PC-9 (cell line): Measurements from ENCODE around the gene RAB30. TPM values are rescaled to one million over a fixed set of nuclear protein-coding genes. Genes with fewer than 3 reads are reported as not detected.
"Not testable (repeated sequence)": the region's sequence is repeated elsewhere in the genome, so short reads cannot be mapped to it uniquely, and the experiment has no call there.

Source experiments
- BruUV-seq: library from RNA; stranded (reverse); fragments of 400-500 nt; replicated peaks from 2 replicates; lab custom pipeline; 2021; lab: Mats Ljungman, UMichigan
- CTCF ChIA-PET: fragments of 300-600 bp; sonication (Branson Sonifier 250); formaldehyde crosslinking; loops from one replicate; lab custom pipeline; 2022; ENCODE audit warnings: antibody characterized with exemption; lab: Charles Lee
- POLR2A ChIA-PET: fragments of 300-600 bp; sonication (Branson Sonifier 250); formaldehyde crosslinking; loops from one replicate; lab custom pipeline; 2022; ENCODE audit warnings: antibody characterized with exemption; ENCODE audit not compliant: unreplicated experiment; lab: Charles Lee
- DNase-seq, 2 experiments: peaks; one replicate each; pipeline versions ENCODE4 v3.0.0 to v3.0.0-alpha.2; 2015 to 2022; ENCODE audit warnings: mixed read lengths in 1 of 2
- H2AFZ ChIP-seq: fragments of 200-600 bp; sonication (generic); 2 replicates; pipeline ENCODE4 v1.8.1; 2017; ENCODE audit warnings: antibody characterized with exemption
- H3F3A ChIP-seq: fragments of 200-600 bp; sonication (generic); 2 replicates; pipeline ENCODE4 v1.8.1; 2017; ENCODE audit warnings: antibody characterized with exemption, mild to moderate bottlenecking, low read depth; ENCODE audit not compliant: insufficient read depth
- H3K27ac ChIP-seq: fragments of 200-600 bp; sonication (generic); 2 replicates; pipeline ENCODE4 v1.6.1; 2016; ENCODE audit warnings: mixed run types
- H3K27me3 ChIP-seq: fragments of 200-600 bp; sonication (generic); 2 replicates; pipeline ENCODE4 v1.6.1; 2016; ENCODE audit warnings: low read depth, mixed run types; ENCODE audit not compliant: insufficient read depth
- H3K36me3 ChIP-seq: fragments of 200-600 bp; sonication (generic); 2 replicates; pipeline ENCODE4 v1.6.1; 2016; ENCODE audit warnings: low read depth, mixed run types
- H3K4me1 ChIP-seq: fragments of 200-600 bp; sonication (generic); replicated peaks from 2 replicates; pipeline ENCODE4 v1.6.1; 2016; ENCODE audit warnings: mixed run types; ENCODE audit not compliant: insufficient read depth
- H3K4me2 ChIP-seq: fragments of 200-600 bp; sonication (generic); 2 replicates; pipeline ENCODE4 v1.6.1; 2017; ENCODE audit warnings: mixed run types
- H3K4me3 ChIP-seq: fragments of 200-600 bp; sonication (generic); 2 replicates; pipeline ENCODE4 v1.6.1; 2016; ENCODE audit warnings: mixed run types
- H3K79me2 ChIP-seq: fragments of 200-600 bp; sonication (generic); 2 replicates; pipeline ENCODE4 v1.6.1; 2017; ENCODE audit warnings: low read depth, mixed run types
- H3K9me2 ChIP-seq: fragments of 200-600 bp; sonication (generic); 2 replicates; pipeline ENCODE4 v1.8.1; 2017; ENCODE audit warnings: mild to moderate bottlenecking; ENCODE audit not compliant: insufficient read depth
- H3K9me3 ChIP-seq: fragments of 200-600 bp; sonication (generic); 2 replicates; pipeline ENCODE4 v1.8.1; 2016; ENCODE audit warnings: low read depth; ENCODE audit not compliant: insufficient read depth
- H4K20me1 ChIP-seq: fragments of 200-600 bp; sonication (generic); 2 replicates; pipeline ENCODE4 v1.8.1; 2017; ENCODE audit not compliant: insufficient read depth
- CTCF ChIP-seq: fragments of 200-600 bp; sonication (generic); conservative IDR thresholded peaks from 2 replicates; pipeline ENCODE4 v1.6.1; 2017; ENCODE audit warnings: mixed run types, antibody characterized with exemption, mild to moderate bottlenecking, moderate library complexity
- EZH2 ChIP-seq: fragments of 200-600 bp; sonication (generic); IDR thresholded peaks from 2 replicates; pipeline ENCODE4 v1.8.0; 2017; ENCODE audit warnings: antibody characterized with exemption, low read depth
- intact Hi-C: fragments of 100-400 bp; cut with micrococcal nuclease; formaldehyde crosslinking; loops from one replicate; pipeline ENCODE4 v1.10.0; 2022; ENCODE audit not compliant: unreplicated experiment
- total RNA-seq: library from RNA; stranded (reverse); gene quantifications from 2 replicates; pipeline ENCODE4 v1.2.3, GENCODE V29; 2021

RAB30 gene
- total RNA-seq, 1 experiment from 2014 or later: 3.6 TPM

- no peaks in the 10 kb centered on the region for H3K36me3 ChIP-seq
- no peak overlapping the region for H3K27ac ChIP-seq
- no peak overlapping the region; the same call in 1 of the 2 replicates for H2AFZ ChIP-seq
- H3K4me2 ChIP-seq: no peak overlapping the region
- H4K20me1 ChIP-seq: no peaks in the 10 kb centered on the region
- H3K4me1 ChIP-seq: peaks cover 5% of the 10 kb centered on the region
- TF ChIP-seq CTCF (no peak), EZH2 (no peak)
- POLR2A ChIA-PET: no interaction called here
- no TSS peak for BruUV-seq
- no peaks in the 10 kb centered on the region for H3F3A ChIP-seq
- intact Hi-C loops: no loop called here
- DNase-seq: no peak
- no peaks in the 10 kb centered on the region for H3K27me3 ChIP-seq
- H3K4me3 ChIP-seq: no peak overlapping the region
- H3K9me2 ChIP-seq: no peaks in the 10 kb centered on the region
- CTCF ChIA-PET: no interaction called here
- no peaks in the 10 kb centered on the region for H3K79me2 ChIP-seq
- no peaks in the 10 kb centered on the region for H3K9me3 ChIP-seq
Observed at GRCh38 chr11:82959987-82960778, 111.5 kb downstream of the RAB30 start.

- H3K27ac ChIP-seq, H3K4me3 ChIP-seq, H3K79me2 ChIP-seq, H3K27me3 ChIP-seq, H3K4me1 ChIP-seq, POLR2A ChIA-PET, H4K20me1 ChIP-seq, CTCF ChIA-PET, intact Hi-C loops, H3F3A ChIP-seq, H2AFZ ChIP-seq, H3K9me2 ChIP-seq, H3K36me3 ChIP-seq, BruUV-seq, H3K9me3 ChIP-seq: not testable (repeated sequence)
- DNase-seq: peak in 1 of 2 experiments; percentile 11
- H3K4me2 ChIP-seq: 0 out of 2 replicates have a peak overlapping the region, but pooled peaks have one; percentile 15
Observed at GRCh38 chr11:82955736-82956453, 115.8 kb downstream of the RAB30 start.

GRCh38 chr11:82950502-82950901 lies 121.2 kb downstream of the RAB30 start:
- H3K36me3 ChIP-seq, H3K4me3 ChIP-seq, H3F3A ChIP-seq, H4K20me1 ChIP-seq, intact Hi-C loops, H2AFZ ChIP-seq, H3K4me2 ChIP-seq, H3K27ac ChIP-seq, DNase-seq, BruUV-seq, H3K9me2 ChIP-seq, POLR2A ChIA-PET, H3K79me2 ChIP-seq, CTCF ChIA-PET, H3K4me1 ChIP-seq, H3K9me3 ChIP-seq, H3K27me3 ChIP-seq: not testable (repeated sequence)

GRCh38 chr11:82949352-82949751 lies 122.3 kb downstream of the RAB30 start:
- H3K9me3 ChIP-seq: no peaks in the 10 kb centered on the region
- H3F3A ChIP-seq: no peaks in the 10 kb centered on the region
- H2AFZ ChIP-seq: no peak overlapping the region
- H3K9me2 ChIP-seq: no peaks in the 10 kb centered on the region
- intact Hi-C loops: no loop called here
- CTCF ChIA-PET: no interaction called here
- no peaks in the 10 kb centered on the region for H3K79me2 ChIP-seq
- no TSS peak for BruUV-seq
- H3K36me3 ChIP-seq: no peaks in the 10 kb centered on the region
- POLR2A ChIA-PET: interaction anchor here (0.7 kb wide), 1 partner anchor 106 kb away, joined by 4 read pairs; no protein-coding TSS in a partner anchor
- H3K4me2 ChIP-seq: no peak overlapping the region
- H3K4me1 ChIP-seq: no peaks in the 10 kb centered on the region
- H4K20me1 ChIP-seq: no peaks in the 10 kb centered on the region
- no peak overlapping the region for H3K27ac ChIP-seq
- TF ChIP-seq CTCF (no peak), EZH2 (no peak)
- H3K4me3 ChIP-seq: no peak overlapping the region
- H3K27me3 ChIP-seq: no peaks in the 10 kb centered on the region
- DNase-seq: no peak
